Activated T-cell treated with anti-CD3 and anti-CD28 coated beads for 48 hours (primary cell): Measurements from ENCODE around the gene MCM5.

Experiments used
- DNase-seq: peaks from one replicate; pipeline ENCODE4 v3.0.0-alpha.2; 2020; ENCODE audit warnings: low read depth

The MCM5 gene

DNA sequence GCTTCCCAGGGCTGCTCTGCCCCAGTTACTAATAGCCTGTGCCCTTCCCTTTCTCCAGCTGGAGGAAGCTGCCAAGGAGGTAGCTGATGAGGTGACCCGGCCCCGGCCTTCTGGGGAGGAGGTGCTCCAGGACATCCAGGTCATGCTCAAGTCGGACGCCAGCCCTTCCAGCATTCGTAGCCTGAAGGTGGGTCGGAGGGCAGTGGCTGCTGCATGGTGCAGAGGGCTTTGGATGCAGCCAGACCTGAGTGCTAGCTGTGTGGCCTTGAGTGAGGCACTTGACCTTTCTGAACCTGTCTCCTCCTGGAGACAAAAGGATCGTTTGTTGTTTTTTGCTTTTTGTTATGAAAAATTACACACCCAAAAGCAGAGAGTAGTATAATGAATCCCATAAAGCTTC lies 3.4 kb downstream of the MCM5 start:
- DNase-seq, result no peak

DNA sequence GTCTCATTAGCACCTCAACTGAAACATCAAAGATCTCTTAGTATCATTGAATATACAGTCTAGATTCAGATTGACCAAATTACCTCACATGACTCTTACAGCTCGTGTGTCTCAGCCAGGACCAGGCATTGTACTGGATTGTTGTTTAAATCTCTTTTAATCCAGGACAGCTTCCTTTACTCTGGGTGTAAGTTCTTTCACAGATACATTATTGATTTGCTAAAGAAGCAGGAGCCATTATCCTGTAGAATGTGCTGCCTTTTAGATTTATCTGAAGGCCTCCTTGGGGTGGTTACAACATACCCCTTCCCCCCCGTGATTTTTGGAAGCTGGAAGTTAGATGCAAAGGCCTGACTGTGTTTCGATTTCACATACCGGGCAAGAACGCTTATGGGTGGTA lies 4.2 kb downstream of the MCM5 start:
- no peak for DNase-seq

DNA sequence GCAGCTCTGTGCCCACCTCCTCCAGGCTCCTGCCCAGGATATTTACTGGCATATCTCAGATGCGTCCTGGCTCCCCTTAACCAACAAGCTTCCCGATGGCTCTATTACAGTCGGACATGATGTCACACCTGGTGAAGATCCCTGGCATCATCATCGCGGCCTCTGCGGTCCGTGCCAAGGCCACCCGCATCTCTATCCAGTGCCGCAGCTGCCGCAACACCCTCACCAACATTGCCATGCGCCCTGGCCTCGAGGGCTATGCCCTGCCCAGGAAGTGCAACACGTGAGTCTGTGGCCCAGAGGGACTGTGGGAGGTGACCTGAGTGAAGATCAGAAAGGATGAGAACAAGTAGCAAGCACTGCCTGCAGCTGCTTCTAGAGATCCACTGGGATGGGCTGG lies 6.5 kb downstream of the MCM5 start:
- DNase-seq, result no peak

DNA sequence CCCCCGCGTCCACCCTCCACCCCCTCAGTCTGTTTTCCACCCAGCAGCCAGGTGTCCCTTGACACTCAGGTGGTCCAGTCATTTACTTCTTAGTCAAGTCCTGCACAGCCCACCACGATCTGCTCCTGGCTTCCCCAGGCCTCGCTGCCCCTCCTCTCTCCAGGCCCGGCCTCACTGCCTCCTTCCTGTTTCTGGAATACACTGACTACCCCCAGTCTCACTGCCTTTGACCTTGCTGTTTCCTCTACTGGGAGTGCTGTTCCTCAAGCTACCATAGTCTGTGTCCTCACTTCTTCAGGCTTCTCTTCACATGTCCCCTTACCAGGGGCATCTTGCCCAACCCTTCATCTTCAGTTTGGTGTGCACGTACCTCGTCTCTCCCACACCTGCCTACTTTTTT lies 7.4 kb downstream of the MCM5 start:
- no peak for DNase-seq

DNA sequence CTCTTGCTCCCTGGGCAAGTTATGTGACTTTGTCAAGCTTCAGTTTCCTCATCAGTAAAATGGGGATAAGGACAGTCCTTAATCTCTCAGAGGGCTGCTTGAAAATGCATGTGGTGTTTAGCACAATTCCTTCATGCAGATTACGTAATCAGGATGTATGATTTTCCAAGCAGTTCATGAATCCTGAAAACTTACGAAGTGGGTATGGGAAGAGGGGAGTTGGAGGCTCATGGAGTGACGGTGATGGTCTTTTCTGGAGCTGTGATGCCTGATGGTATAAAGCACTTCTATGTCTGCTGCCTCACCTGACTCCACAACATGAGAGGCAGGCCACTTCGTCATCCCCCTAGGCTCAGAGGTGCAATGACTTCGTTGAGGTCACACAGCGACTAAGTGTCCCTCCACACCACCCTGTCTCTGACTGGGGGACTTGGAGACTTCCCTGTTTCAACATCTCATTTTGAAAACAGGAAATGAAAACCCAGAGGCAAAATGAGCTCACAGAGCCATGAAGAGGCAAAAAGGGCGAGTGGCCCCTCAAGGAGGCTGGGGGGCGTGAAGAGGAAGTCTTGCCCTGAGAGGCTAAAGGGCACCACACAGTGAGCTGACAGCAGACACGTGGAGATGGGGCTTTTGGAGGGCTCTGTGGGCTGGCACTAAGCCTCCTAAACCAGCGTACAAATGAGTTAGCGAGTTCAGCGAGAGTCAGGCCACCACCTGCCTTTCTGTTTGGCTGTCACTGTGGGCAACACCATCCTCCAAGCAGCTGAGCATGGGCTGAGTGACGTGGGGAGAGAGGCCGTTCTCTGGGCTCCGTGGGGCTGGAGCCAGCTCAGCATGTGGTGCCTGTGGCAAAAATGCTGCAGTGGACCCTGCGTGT lies 10.1 kb downstream of the MCM5 start:
- DNase-seq, result peak; percentile 4

DNA sequence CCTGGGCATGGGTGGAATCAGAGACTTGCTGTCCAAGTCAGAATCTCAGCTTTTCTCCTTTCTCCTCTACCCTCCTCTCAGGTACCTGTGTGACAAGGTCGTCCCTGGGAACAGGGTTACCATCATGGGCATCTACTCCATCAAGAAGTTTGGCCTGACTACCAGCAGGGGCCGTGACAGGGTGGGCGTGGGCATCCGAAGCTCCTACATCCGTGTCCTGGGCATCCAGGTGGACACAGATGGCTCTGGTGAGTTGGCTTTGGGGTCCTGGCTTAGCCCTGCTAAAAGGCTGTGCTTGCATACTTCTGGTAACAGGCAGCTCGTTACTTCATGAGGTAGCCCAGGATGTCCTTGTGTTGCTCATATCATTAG lies 10.7 kb downstream of the MCM5 start:
- DNase-seq, result no peak

DNA sequence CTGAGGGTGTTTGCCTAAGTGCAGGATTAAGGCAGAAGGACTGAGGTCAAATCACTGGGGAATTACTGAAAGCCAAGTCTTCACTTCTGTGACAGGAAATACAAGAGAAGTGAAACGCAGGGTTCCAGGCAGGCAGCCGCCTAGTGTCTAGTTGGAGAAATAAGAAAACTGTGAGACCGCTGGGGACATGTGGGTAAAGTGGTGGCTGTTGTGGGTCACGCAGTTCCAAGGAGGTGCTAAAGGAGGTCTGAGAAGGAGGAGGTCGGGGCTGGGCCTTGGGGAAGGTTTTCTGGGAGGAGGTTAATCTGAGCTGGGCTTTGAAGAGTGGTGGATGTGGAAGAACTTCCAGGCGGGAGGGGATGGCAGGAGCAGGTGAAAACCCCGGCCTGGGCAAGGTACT lies 11.2 kb downstream of the MCM5 start:
- DNase-seq, result no peak

DNA sequence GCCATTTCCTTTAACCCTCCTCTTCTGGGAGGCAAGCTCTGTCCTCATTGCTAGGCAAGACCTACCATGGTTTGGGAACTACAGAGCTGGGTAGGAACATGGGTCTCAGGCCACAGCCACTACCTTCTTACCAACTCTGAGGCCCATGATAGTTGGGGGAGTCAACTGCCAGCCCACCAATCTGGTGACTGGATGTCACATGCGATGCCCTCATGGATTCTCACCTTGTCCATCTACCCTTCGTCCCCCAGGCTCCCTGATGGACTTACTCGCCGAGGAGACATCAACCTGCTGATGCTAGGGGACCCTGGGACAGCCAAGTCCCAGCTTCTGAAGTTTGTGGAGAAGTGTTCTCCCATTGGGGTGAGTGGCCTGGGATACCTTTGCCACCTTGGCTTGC lies 13.7 kb downstream of the MCM5 start:
- DNase-seq, result no peak

DNA sequence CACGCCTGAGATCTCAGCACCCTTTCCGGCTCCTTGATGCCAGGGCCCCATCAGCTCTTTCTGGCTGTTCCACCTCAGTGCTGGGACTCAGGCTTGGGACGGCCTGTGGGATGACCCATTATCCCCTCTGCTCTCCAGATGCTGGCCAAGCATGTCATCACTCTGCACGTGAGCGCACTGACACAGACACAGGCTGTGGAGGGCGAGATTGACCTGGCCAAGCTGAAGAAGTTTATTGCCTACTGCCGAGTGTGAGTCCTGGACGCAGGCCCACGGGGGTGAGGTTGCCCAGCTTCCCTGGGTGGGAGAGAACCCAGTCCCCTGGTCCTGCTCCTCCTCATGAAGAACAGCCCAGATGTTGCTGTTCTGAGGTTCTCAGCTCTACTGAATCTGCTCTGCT lies 17.7 kb downstream of the MCM5 start:
- DNase-seq, result no peak

DNA sequence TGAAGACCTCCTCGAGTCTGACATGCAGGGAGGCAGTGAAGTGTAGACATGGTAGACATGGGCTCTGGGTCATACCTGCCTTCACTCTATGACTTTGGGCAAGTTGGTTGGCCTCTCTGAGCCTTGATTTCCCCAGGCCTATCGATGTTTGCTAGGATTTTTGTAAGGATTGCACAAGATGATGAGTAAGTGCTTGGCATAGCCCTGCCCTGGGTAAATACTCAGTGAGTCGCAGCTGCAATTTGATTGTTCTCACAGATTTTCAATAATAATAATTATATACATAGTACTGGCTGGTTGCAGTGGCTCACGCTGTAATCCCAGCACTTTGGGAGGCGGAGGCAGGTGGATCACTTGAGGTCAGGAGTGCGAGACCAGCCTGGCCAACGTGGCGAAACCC lies 18.1 kb downstream of the MCM5 start:
- DNase-seq, result no peak

DNA sequence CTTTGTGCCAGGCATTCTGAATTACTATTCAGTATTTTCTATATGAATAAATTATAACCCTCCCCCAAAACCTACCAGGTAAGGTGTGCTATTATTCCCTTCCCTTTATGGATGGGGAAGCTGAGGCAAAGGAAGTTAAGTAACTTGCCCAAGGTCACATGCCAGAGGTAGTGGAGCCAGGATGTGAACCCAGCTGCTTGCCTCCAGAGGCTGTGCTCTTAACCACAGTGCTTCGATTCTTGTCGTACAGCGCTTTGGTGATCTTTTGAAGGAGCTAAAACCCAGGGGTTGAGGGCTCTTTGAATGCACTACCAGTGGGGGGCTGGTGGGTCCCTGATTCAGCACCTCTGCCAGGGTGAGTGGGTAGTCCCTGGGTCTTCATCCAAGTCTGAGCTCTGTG lies 18.8 kb downstream of the MCM5 start:
- no peak for DNase-seq

DNA sequence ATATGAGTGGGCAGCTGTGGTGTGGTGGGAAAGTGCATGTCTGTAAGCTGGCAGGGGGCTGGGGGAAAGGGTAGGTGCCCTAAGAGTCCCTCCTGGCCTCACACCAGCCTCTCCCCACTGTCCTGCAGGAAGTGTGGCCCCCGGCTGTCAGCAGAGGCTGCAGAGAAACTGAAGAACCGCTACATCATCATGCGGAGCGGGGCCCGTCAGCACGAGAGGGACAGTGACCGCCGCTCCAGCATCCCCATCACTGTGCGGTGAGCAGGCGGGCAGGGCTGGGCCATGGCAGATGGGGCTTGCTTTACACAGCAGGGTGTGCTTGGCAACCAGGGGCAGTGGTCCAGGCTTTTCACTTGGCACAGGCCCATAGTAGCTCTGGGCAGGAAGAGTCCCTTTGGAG lies 19.8 kb downstream of the MCM5 start:
- DNase-seq, result no peak

DNA sequence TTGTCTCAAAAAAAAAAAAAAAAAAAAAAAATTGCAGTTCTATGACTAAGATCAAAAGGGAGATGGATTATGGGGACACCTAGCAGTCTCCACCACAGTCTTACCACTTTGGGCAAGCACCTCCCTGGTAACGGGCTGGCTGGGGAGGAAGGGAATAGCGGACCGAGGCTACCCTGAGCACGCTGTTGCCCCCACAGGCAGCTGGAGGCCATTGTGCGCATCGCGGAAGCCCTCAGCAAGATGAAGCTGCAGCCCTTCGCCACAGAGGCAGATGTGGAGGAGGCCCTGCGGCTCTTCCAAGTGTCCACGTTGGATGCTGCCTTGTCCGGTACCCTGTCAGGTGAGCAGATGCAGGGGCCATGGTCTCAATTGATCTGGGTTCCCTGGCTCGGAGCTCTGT lies 21.2 kb downstream of the MCM5 start:
- no peak for DNase-seq

DNA sequence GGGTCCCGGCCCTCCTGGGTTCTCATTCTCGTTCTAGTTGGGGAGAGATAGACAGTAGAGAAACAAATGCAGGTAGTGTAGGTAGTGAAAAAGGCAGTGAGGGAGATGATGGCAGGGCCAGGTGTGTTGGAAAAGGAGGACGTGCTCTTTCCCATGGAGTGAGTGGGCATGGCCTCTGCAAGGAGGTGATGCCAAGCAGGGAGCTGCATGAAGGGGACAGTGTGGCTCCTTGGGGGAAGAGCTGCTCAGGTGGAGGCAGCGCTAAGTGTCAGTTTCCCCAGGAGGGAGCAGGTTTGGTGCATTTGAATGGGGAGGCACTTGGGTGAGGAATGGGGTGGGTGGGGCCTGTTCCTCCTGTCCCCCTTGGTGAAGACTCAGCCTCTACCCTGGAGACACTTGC lies 22.2 kb downstream of the MCM5 start:
- no peak for DNase-seq

DNA sequence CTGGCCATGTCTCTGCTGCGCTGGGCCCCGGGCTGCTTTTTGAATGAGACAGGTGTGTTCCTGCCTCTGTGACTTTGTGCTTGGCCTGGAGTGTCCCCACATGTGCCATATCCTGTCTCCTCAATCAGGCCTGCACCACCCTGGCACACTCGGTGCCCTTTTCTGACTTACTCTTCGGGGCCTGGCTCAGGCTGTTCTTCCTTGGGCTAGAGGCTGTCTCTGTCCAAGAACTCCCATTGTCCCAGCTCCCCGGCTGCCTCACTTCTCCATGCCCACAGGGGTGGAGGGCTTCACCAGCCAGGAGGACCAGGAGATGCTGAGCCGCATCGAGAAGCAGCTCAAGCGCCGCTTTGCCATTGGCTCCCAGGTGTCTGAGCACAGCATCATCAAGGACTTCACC lies 23.0 kb downstream of the MCM5 start:
- DNase-seq, result no peak

DNA sequence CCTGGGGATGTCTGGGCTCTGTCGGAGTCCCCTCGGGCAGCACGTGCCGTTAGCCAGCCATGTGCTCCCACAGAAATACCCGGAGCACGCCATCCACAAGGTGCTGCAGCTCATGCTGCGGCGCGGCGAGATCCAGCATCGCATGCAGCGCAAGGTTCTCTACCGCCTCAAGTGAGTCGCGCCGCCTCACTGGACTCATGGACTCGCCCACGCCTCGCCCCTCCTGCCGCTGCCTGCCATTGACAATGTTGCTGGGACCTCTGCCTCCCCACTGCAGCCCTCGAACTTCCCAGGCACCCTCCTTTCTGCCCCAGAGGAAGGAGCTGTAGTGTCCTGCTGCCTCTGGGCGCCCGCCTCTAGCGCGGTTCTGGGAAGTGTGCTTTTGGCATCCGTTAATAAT lies 24.1 kb downstream of the MCM5 start:
- no peak for DNase-seq

DNA sequence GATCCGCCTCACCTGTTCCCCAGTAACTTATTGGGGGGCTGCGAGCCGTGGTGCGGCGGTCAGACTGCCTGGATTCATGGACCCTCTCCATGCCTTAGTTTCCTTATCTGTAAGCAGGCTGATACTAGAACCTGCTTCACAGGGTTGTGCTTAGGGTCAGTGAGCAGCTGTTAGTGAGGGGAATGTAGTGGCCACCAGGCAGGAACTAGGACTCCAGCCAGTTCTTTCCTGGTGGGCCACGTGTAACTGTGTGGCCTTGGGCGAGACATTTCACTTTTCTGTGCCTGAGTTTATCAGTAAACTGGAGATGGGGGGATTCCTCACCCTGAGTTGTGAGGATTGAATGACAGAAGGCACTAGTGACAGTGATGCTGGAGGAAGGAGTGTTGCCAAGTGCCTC lies 24.8 kb downstream of the MCM5 start:
- DNase-seq, result no peak

DNA sequence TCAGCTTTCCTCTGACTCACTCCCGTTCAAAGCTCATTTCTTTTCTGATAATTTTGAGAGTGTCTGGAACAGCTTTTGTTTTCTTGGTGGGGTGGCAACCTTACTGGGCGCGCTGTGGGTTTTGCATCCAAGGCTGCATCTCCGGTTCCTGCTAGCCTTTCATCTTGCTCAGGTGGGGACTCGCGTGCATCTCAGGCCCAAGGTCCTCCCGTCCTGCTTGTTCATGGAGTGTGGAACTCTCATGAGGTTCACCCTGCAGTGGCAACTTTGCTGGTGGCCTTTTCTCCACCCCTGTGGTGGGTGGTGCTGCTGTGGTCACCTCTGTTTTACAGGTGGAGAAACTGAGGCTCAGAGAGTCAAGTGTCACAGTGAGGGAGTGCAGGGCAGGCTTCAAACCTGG lies 25.6 kb downstream of the MCM5 start:
- DNase-seq, result no peak

DNA sequence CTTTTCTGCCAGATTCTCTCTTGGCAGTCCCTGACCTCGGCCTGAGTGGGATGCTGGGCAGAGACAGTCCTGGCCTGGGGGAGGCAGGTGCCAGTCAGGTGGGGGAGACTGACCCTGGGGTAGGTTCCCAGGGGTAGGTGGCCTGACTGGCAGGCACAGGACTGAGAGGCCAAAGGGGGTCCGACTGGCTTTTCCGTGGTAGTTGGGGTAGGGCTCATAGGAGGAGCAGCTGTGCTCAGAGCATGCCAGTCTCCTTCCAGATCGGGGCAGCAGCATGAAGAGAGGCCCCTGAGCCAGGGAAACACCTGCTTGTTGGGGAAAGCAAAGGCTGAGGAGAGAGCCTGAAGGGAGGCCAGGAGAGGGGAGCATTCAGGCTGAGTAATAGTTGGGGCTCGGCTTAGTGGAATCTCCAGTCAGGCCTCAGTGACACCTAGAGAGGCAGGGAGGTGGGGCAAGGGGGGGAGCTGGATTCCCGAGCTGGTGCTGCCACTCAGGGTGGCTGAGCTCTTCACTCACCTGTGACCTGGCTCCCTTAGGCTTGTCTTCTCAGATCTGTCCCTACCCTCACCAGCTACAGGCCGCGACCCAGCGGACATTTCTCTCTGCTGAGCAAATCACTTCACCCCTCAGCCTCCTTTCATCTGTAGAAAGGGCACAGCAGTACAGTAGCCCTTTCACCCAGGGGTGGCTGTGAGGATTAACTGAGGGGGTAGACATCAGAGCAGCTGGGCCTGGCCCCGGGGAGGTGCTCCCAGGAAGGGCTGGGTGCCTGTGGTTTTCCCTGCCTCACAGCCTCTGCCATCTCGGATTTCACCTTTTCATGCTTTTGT lies 26.2 kb downstream of the MCM5 start:
- no peak for DNase-seq

DNA sequence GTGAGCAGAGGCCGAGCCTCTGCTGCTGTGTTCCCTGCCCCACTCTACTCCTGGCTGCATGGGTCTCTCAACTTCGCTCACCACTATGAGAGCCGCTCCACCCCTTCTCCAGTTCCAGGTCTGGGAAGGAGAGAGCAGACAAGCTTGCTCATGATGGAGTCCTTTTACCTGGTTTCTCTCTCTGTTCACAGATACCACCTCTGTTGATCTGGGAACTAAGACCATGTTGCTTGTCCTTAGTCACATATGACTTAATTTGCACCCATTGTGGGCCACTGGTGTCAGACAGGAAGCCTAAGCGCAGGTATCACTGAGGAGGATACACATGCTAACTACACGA lies 26.8 kb downstream of the MCM5 start:
- DNase-seq, result no peak

DNA sequence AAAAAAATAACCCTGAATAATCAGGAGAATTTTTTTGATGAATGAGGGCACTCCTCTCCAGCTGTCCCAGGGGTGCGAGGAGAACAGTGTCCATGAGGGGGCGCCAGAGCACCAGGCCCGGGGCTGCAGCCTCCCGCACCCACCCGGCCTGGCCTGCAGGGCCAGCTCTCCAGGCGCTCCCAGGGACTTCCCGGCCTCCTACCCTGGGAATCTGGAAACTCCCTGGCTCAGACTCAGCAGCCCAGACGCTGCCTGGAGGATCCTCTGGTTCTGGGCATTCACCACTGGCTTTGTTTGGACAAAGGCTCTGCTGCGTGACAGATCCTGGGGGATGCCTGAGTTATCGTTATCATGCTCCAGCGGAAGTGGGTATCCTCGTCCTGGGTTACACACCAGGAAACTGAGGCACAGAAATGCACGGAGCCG lies 31.0 kb downstream of the MCM5 start:
- peak; percentile 68 for DNase-seq

DNA sequence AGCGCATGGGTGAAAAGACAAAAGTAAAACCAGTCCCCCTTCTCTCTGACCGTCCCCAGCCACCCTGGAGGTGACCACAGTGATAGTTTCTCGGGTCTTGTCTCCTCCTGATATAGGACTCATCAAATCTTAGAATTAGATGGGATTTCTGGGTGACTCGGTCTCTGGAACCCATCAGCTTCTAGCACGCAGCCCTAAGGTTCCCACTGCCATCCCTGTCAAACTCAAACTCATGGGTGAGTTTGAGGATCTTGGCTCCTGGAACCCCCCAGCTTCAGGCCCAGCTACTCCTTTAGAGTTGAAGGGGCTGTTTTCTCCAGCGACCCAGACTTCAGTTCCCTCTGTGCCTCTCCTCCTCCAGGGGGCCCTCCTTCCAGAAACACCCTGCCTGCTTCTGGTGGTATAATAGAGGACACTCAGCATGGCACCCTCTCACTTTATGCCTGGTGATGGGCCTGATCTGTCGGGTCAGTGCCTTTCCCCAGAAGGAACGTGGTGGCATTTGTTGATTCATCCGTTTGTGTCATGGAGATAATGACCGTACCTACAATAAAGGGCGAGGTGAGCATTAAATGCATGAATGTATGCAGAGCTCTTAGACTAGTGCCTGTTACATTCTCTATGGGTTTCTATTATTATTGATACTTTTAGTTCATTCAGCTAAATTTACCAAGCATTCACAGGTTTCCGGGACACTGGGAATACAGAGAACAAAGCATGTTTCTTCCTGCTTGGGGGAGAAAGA lies 31.7 kb downstream of the MCM5 start:
- DNase-seq, result no peak
